T-helper 2 cell treated with Interferon-gamma antibody and Interleukin-4, amounts not matched to agents 5 μg/mL and 100 μg/mL, for 36 hours (primary cell): ENCODE measurements around the gene NUP42.

ENCODE experiments used
- DNase-seq: peaks from one replicate; pipeline ENCODE4 v3.0.0; 2021; ENCODE audit warnings: low spot score
- H3K27ac Mint-ChIP-seq: one replicate; pipeline ENCODE4 v1.8.0; 2021; ENCODE audit warnings: mild to moderate bottlenecking, mixed read lengths
- H3K27me3 Mint-ChIP-seq: one replicate; pipeline ENCODE4 v1.8.0; 2021; ENCODE audit warnings: low read depth, mixed read lengths
- H3K36me3 Mint-ChIP-seq: one replicate; pipeline ENCODE4 v1.8.0; 2021; ENCODE audit warnings: low read depth, mixed read lengths
- H3K4me1 Mint-ChIP-seq: one replicate; pipeline ENCODE4 v1.8.0; 2021; ENCODE audit warnings: low read depth, mixed read lengths
- H3K4me3 Mint-ChIP-seq: one replicate; pipeline ENCODE4 v1.8.0; 2022; ENCODE audit warnings: mild to moderate bottlenecking, moderate library complexity, mixed read lengths
- H3K9me3 Mint-ChIP-seq: one replicate; pipeline ENCODE4 v1.8.0; 2021; ENCODE audit warnings: mixed read lengths

Gene NUP42, protein sequence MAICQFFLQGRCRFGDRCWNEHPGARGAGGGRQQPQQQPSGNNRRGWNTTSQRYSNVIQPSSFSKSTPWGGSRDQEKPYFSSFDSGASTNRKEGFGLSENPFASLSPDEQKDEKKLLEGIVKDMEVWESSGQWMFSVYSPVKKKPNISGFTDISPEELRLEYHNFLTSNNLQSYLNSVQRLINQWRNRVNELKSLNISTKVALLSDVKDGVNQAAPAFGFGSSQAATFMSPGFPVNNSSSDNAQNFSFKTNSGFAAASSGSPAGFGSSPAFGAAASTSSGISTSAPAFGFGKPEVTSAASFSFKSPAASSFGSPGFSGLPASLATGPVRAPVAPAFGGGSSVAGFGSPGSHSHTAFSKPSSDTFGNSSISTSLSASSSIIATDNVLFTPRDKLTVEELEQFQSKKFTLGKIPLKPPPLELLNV

DNA sequence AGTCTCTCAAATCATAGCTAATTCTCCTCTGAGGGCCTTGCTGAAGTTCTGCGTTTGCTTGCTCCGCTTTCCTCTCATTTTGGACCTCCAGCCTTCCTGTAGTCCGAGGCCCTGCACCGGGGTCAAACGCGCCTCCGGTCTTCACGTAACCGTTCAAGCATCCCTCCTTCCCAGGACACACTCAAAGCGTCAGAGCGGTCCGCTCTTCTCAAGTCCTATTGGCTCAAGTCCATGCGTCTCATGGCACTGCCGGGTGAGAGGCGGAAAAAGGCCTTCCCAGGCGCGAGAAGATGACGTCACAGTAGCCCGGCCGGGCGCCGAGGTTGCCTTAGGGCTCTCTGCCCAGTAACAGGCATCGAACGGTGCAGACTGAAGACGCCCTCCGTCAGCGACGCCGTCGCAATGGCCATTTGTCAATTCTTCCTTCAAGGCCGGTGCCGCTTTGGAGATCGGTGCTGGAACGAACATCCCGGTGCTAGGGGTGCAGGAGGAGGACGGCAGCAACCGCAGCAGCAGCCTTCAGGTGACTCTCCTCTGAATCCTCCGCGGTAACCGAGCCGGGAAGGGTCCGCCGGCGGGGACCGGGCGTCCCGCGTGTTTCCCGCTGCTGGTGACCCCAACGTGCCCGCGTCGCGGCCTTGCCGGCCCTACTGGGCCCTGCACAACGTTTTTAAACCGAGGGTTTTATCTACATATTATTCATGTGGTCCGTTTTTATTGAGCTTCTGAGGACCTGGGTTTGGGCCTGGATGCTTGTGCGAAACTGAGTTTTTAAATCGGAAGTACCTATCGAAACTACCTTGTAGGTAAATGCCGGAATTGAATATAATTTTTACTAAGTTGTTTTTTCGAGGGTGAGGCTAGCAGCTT is at the start of gene NUP42:
TSS of gene NUP42 (plus strand) at position 365 of the 870 bp plus-strand sequence. CDS start at position 403, 38 bp downstream.
- Mint-ChIP-seq H3K9me3 (no peaks in the 10 kb centered on the region), H3K27ac (peak within 1 kb of the TSS; percentile 98), H3K27me3 (peaks cover 15% of the 10 kb centered on the region), H3K4me1 (peaks cover 29% of the 10 kb centered on the region), H3K36me3 (peaks cover 13% of the 10 kb centered on the region), H3K4me3 (peak within 1 kb of the TSS; percentile 91)
- peak; percentile 98 for DNase-seq

DNA sequence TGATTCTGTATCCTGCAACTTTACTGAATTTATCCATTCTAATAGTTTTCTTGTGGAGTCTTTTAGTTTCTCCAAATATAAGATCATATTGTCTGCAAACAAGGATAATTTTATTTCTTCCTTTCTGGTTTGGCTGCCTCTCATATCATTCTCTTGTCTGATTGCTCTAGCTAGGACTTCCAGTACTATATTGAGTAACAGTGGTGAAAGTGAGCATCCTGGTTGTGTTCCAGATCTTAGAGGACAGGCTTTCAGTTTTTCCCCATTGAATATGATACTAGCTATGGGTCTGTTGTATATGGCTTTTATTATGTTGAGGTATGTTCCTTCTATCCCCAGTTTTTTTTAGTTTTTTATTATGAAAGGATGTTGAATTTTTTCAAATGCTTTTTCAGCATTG is 48.1 kb upstream of the NUP42 start:
- H3K4me1 Mint-ChIP-seq: no peaks in the 10 kb centered on the region
- peaks cover 2% of the 10 kb centered on the region for H3K36me3 Mint-ChIP-seq
- H3K4me3 Mint-ChIP-seq: no peak overlapping the region
- no peak for DNase-seq
- peaks cover 2% of the 10 kb centered on the region for H3K27me3 Mint-ChIP-seq
- H3K27ac Mint-ChIP-seq: no peak overlapping the region
- no peaks in the 10 kb centered on the region for H3K9me3 Mint-ChIP-seq

DNA sequence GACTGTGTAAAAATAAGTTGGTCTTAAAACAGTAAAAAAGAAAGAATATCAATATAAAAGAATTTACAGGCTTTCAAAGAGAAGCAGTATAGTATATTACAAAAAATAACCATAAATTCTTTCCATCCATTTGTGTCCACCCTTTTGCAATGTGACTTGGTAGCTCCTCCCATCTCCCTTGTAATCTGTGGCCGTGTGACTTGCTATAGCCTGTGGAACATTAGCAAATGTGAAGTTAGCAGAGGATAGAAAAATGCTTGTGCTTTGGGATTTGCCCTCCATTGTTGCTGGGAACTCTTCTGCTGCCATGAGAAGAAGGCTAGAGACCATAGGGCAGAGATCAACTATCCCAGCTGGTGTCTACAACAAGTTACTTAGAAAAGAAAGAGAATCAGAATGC is 46.1 kb upstream of the NUP42 start:
- no peaks in the 10 kb centered on the region for H3K36me3 Mint-ChIP-seq
- no peaks in the 10 kb centered on the region for H3K9me3 Mint-ChIP-seq
- DNase-seq: no peak
- H3K4me3 Mint-ChIP-seq: no peak overlapping the region
- H3K27ac Mint-ChIP-seq: no peak overlapping the region
- peaks cover 2% of the 10 kb centered on the region for H3K27me3 Mint-ChIP-seq
- no peaks in the 10 kb centered on the region for H3K4me1 Mint-ChIP-seq

DNA sequence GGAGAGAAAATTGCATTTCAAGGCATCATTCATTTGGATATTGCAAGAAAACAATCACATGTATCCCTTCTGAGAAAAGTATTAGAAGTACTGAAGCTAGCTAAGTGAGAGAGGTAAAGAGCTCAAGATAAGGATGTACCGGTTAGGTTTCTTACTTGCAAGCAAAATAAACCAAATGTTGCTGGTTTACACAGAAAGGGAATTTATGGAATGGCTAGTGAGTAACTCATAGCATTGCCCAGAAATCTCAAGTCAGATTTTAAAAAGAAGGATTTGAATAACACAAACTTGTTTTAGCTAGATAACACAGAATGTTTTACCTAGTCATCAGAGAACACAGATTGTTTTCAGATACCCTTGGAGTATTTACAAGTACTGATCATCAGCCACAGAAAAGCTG is 45.6 kb upstream of the NUP42 start:
- H3K36me3 Mint-ChIP-seq: no peaks in the 10 kb centered on the region
- no peaks in the 10 kb centered on the region for H3K9me3 Mint-ChIP-seq
- peaks cover 2% of the 10 kb centered on the region for H3K27me3 Mint-ChIP-seq
- no peaks in the 10 kb centered on the region for H3K4me1 Mint-ChIP-seq
- H3K4me3 Mint-ChIP-seq: no peak overlapping the region
- H3K27ac Mint-ChIP-seq: no peak overlapping the region
- DNase-seq: no peak

DNA sequence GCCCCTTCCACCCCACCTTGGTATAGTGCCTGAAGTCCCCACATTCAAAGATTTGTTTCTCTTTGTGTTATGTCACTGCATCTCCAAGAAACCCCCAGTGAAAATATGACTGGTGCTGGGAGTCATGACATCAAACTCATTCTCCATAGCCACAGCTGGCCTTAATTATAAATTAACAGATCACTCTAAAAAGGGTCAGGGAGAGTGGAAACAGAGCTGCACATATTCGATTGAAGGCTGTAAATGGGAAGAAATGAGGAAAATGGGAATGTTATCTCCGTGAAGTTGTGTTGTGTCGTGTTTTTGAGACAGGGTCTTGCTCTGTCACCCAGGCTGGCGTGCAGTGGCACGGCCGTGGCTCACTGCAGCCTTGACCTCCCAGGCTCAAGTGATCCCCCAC is 24.2 kb upstream of the NUP42 start:
- no peaks in the 10 kb centered on the region for H3K4me1 Mint-ChIP-seq
- H3K9me3 Mint-ChIP-seq: no peaks in the 10 kb centered on the region
- no peaks in the 10 kb centered on the region for H3K27me3 Mint-ChIP-seq
- no peak overlapping the region for H3K27ac Mint-ChIP-seq
- no peak for DNase-seq
- H3K4me3 Mint-ChIP-seq: no peak overlapping the region
- H3K36me3 Mint-ChIP-seq: peaks cover under 1% of the 10 kb centered on the region

DNA sequence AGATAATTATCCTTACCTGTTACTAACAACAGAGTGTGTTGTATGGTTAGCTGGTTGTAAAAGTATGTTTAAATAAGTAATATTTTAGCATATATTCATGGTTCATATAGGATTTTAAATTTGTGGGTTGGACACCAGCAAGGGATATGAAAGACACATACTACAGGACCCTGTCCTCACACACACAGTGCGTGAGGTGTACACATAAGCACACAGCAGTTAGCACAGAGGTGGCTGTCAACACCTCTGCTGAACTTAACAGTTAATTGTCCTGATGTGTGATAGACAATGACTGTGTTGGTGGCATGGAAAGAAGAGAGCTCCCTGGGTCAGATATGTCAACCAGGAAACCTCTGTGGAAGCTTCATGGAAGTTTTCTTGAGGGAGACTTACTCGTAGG is 23.3 kb upstream of the NUP42 start:
- Mint-ChIP-seq H3K4me1 (no peaks in the 10 kb centered on the region), H3K27me3 (no peaks in the 10 kb centered on the region), H3K9me3 (no peaks in the 10 kb centered on the region), H3K36me3 (no peaks in the 10 kb centered on the region), H3K4me3 (no peak overlapping the region), H3K27ac (no peak overlapping the region)
- DNase-seq: no peak

DNA sequence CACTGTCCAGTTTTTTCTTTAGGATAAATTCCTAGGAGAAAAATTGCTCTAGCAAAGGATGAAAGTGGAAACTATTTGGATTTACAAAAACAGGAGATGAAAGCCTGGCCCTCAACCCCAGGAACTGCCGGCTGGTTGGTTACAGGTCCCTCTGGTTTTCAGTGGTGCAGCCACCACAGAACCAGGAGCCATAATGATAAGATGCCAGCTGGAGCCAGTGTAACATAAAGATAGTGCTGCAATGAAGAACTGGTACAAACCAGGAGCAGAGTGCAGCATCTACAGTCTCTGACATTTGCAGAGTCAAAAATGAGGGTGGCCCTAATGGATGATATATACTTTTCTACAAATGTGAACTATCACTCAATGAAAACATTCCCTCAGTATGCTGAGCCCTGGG is 20.4 kb upstream of the NUP42 start:
- no peaks in the 10 kb centered on the region for H3K9me3 Mint-ChIP-seq
- H3K27ac Mint-ChIP-seq: no peak overlapping the region
- no peaks in the 10 kb centered on the region for H3K36me3 Mint-ChIP-seq
- no peak for DNase-seq
- no peak overlapping the region for H3K4me3 Mint-ChIP-seq
- no peaks in the 10 kb centered on the region for H3K27me3 Mint-ChIP-seq
- no peaks in the 10 kb centered on the region for H3K4me1 Mint-ChIP-seq

DNA sequence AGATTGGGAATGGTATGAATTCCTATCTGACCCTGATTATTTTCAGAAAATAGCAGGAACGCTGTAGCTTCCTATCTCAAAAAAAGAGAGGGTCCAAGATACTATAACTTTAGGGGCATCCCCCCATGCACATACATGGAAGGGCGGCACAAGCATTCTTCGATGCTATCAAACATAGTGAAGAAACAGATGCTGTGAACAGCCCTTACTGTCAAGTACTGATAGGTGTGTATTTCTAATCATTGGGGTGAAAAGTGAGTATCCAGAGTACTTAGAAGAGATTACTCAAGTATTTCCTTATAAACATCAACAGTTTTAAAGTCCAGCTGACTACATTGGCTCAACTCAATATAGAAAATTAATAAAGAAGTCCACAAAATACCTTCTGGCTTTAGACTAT is 17.0 kb upstream of the NUP42 start:
- H3K9me3 Mint-ChIP-seq: no peaks in the 10 kb centered on the region
- no peak for DNase-seq
- H3K27ac Mint-ChIP-seq: no peak overlapping the region
- no peak overlapping the region for H3K4me3 Mint-ChIP-seq
- H3K27me3 Mint-ChIP-seq: no peaks in the 10 kb centered on the region
- no peaks in the 10 kb centered on the region for H3K36me3 Mint-ChIP-seq
- H3K4me1 Mint-ChIP-seq: no peaks in the 10 kb centered on the region

DNA sequence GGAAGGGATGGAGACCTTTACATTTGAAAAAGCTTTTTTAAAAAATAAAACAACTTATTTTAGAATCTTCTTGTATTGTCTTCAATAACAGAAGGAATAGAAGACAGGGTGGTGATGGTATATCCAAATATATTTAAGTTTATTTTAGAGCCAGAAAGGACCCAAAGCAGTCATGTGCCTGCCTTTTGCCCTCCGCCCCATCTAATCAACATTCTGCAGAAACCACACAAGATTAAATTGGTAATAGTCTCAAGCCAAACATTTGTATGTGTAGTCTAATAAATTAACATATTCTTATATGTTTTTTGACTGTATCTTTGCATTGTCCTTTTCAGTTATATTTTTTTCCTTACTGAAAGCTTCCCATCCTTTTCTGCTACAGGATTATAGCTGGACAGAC is 16.5 kb upstream of the NUP42 start:
- Mint-ChIP-seq H3K4me1 (no peaks in the 10 kb centered on the region), H3K36me3 (no peaks in the 10 kb centered on the region), H3K4me3 (no peak overlapping the region), H3K9me3 (no peaks in the 10 kb centered on the region), H3K27ac (no peak overlapping the region), H3K27me3 (no peaks in the 10 kb centered on the region)
- DNase-seq: no peak

DNA sequence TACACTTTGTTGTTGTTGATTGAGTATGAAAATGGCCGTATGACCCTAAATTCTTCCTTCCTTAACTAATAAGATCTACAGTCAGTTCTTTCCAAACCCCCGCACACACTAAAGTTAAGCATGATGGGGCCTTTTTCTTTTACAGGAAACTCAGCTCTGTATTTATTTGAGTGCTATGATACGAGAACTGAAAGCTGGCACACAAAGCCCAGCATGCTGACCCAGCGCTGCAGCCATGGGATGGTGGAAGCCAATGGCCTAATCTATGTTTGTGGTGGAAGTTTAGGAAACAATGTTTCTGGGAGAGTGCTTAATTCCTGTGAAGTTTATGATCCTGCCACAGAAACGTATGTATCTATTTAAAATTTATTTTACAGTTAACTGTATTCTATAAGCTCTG is 14.2 kb upstream of the NUP42 start:
- DNase-seq: no peak
- no peaks in the 10 kb centered on the region for H3K4me1 Mint-ChIP-seq
- no peak overlapping the region for H3K4me3 Mint-ChIP-seq
- no peaks in the 10 kb centered on the region for H3K9me3 Mint-ChIP-seq
- no peak overlapping the region for H3K27ac Mint-ChIP-seq
- no peaks in the 10 kb centered on the region for H3K27me3 Mint-ChIP-seq
- no peaks in the 10 kb centered on the region for H3K36me3 Mint-ChIP-seq

DNA sequence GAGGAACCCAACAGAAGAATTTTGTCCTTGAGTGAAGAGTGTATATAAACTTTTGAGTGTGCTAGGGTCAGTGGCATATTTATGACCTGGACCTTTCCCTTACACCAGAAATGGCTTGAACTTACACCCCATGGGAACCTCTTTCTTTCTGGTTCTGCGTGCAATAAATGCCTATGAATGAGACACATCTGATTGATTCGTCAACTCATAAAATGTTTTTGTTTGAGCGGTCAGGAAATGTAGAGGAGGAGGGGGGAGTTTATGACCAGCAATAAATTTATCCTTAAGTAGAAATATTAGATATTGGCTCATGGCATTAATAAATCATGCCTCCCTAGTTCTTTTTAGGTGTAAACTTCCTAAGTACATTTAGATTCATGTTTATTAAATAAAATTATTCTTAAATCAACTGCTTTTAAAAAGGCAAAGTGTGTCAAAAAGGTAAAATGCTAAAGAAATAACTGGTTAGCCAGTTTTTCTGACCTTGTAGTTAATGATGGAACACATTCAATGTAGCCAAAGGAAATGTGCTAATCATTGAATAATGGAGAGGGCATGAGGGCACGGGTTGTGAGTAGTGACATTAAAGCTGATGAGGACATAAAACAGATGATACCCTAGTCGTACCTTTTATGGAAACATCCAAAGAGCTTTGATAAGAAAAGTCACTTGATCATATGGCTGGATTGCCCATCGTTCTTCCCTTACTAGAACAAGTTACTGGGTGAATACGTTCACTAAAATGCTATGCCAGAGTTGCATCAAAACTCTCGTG is 13.6 kb upstream of the NUP42 start:
- Mint-ChIP-seq H3K36me3 (no peaks in the 10 kb centered on the region), H3K27me3 (no peaks in the 10 kb centered on the region), H3K27ac (no peak overlapping the region), H3K4me3 (no peak overlapping the region), H3K4me1 (no peaks in the 10 kb centered on the region), H3K9me3 (no peaks in the 10 kb centered on the region)
- no peak for DNase-seq

DNA sequence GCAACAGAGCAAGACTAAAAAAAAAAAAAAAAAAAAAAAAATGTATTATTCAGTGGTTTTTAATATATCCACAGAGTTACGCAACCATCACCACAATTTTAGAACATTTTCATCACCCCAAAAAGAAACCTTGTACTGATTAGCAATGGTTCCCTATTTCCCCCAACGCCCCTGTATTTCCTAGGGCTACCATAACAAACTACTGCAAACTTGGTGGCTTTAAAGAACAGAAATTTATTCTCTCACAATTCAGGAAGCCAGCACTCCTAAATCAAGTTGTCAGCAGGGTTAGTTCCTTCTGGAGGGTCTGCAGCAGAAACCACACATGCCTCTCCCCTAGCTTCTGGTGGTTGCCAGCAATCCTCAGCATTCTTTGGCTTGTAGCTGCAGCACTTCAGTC is 5.9 kb upstream of the NUP42 start:
- Mint-ChIP-seq H3K9me3 (no peaks in the 10 kb centered on the region), H3K27me3 (peaks cover 17% of the 10 kb centered on the region), H3K36me3 (no peaks in the 10 kb centered on the region), H3K4me3 (no peak overlapping the region), H3K4me1 (peaks cover 5% of the 10 kb centered on the region), H3K27ac (no peak overlapping the region)
- DNase-seq: no peak

DNA sequence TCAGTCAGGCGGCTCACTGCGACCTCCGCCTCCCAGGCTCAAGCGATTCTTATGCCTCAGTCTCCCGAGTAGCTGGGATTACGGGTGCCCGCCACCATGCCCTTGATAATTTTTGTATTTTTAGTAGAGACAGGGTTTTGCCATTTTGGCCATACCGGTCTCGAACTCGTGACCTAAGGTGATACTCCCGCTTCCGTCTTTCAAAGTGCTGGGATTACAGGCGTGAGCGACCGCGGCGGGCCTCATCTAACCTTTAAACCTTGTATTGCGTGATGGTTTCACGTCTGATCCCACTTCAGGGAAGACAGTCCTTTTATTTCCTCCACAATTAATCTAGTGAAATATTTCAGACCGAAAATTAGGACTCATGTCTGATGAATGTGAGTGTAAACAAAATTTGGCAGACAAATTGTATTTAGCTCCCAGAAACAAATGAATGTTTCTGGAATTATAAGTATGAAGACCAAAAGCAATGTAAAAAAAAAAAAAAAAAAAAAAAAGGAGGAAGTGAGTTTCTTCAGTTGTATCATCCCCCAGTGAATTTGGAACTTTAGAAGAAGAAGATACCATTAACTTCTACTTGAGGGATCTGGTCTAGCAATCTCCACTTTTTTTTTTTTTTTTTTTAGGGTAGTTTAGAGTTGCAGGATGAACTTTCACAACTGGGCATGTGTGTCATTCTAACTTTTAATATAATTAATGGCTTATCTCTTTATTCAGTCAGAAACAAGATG is 1.6 kb downstream of the NUP42 start:
- Mint-ChIP-seq H3K4me3 (peak overlapping the region; percentile 91), H3K36me3 (peaks cover 23% of the 10 kb centered on the region), H3K27me3 (peaks cover 12% of the 10 kb centered on the region)

More for the DNA sequence above, 1.6 kb downstream of the NUP42 start:
- Mint-ChIP-seq H3K27ac (peak overlapping the region; percentile 79), H3K4me1 (peaks cover 29% of the 10 kb centered on the region), H3K9me3 (no peaks in the 10 kb centered on the region)
- no peak for DNase-seq
